ENCODE results near the gene HLA-DPA1. TPM values are rescaled to one million over a fixed set of nuclear protein-coding genes. Genes with fewer than 3 reads are reported as not detected.
A peak's percentile ranks its signal among the peaks of the same experiment; 100 is the strongest.

HLA-DPA1 gene
- 163 TPM for polyA plus RNA-seq
- long read RNA-seq, donor 1, full-length matches to known transcripts: 4 of 50 reads
- long read RNA-seq, donor 1, partial matches to known transcripts: 46 of 50 reads
- long read RNA-seq, donor 1, other reads (novel, unspliced or antisense): 0 of 50 reads
- long read RNA-seq, donor 2, full-length matches to known transcripts: 6 of 184 reads
- long read RNA-seq, donor 2, partial matches to known transcripts: 178 of 184 reads
- long read RNA-seq, donor 2, other reads (novel, unspliced or antisense): 0 of 184 reads
- long read RNA-seq, donor 3, full-length matches to known transcripts: 10 of 506 reads
- long read RNA-seq, donor 3, partial matches to known transcripts: 496 of 506 reads
- long read RNA-seq, donor 3, other reads (novel, unspliced or antisense): 0 of 506 reads
- long read RNA-seq, donor 4, partial matches to known transcripts: 14 of 14 reads
- long read RNA-seq, donor 4, other reads (novel, unspliced or antisense): 0 of 14 reads
- long read RNA-seq, donor 5, full-length matches to known transcripts: 1 of 180 reads
- long read RNA-seq, donor 5, partial matches to known transcripts: 170 of 180 reads
- long read RNA-seq, donor 5, other reads (novel, unspliced or antisense): 9 of 180 reads
- long read RNA-seq, donor 6, full-length matches to known transcripts: 8 of 216 reads
- long read RNA-seq, donor 6, partial matches to known transcripts: 208 of 216 reads
- long read RNA-seq, donor 6, other reads (novel, unspliced or antisense): 0 of 216 reads
- long read RNA-seq, donor 7, full-length matches to known transcripts: 4 of 82 reads
- long read RNA-seq, donor 7, partial matches to known transcripts: 78 of 82 reads
- long read RNA-seq, donor 7, other reads (novel, unspliced or antisense): 0 of 82 reads
- long read RNA-seq, donor 8, full-length matches to known transcripts: 9 of 449 reads
- long read RNA-seq, donor 8, partial matches to known transcripts: 425 of 449 reads
- long read RNA-seq, donor 8, other reads (novel, unspliced or antisense): 15 of 449 reads
- long read RNA-seq, donor 9, full-length matches to known transcripts: 4 of 436 reads
- long read RNA-seq, donor 9, partial matches to known transcripts: 349 of 436 reads
- long read RNA-seq, donor 9, other reads (novel, unspliced or antisense): 83 of 436 reads
- long read RNA-seq, donor 10, full-length matches to known transcripts: 7 of 217 reads
- long read RNA-seq, donor 10, partial matches to known transcripts: 210 of 217 reads
- long read RNA-seq, donor 10, other reads (novel, unspliced or antisense): 0 of 217 reads
- long read RNA-seq, donor 11, full-length matches to known transcripts: 5 of 171 reads
- long read RNA-seq, donor 11, partial matches to known transcripts: 166 of 171 reads
- long read RNA-seq, donor 11, other reads (novel, unspliced or antisense): 0 of 171 reads

- no peak for DNase-seq
- H3K36me3 ChIP-seq (ENCODE audit: control insufficient read depth, insufficient read depth, low read length): no peaks in the 10 kb centered on the region
- no peaks in the 10 kb centered on the region for H3K4me1 ChIP-seq (ENCODE audit: control insufficient read depth, insufficient read depth, low read length)
- H3K27ac ChIP-seq (ENCODE audit: low read length): peak within 1 kb of the TSS; percentile 32
- H3K9me3 ChIP-seq (ENCODE audit: control insufficient read depth, low read depth, low read length): no peaks in the 10 kb centered on the region
- H3K27me3 ChIP-seq (ENCODE audit: control insufficient read depth, insufficient read depth, low read length): peaks cover 31% of the 10 kb centered on the region
- H3K4me3 ChIP-seq (ENCODE audit: low read length): peak within 1 kb of the TSS; percentile 23
- WGBS (ENCODE audit: insufficient coverage, low lambda C conversion rate): no CpG with 5 or more reads among the region's 8 CpGs
Measured at GRCh38 chr6:33073431-33073871, at the start of gene HLA-DPA1. Gene HLA-DPA1, minus strand, starts transcription at chr6:33073649.

- Histone ChIP-seq H3K27me3 (ENCODE audit: control insufficient read depth, insufficient read depth, low read length) (peaks cover 23% of the 10 kb centered on the region), H3K4me3 (ENCODE audit: low read length) (no peak overlapping the region), H3K27ac (ENCODE audit: low read length) (no peak overlapping the region), H3K36me3 (ENCODE audit: control insufficient read depth, insufficient read depth, low read length) (no peaks in the 10 kb centered on the region), H3K4me1 (ENCODE audit: control insufficient read depth, insufficient read depth, low read length) (no peaks in the 10 kb centered on the region), H3K9me3 (ENCODE audit: control insufficient read depth, low read depth, low read length) (peaks cover 5% of the 10 kb centered on the region)
- no peak for DNase-seq
- WGBS (ENCODE audit: insufficient coverage, low lambda C conversion rate): no CpG with 5 or more reads among the region's 6 CpGs
Measured at GRCh38 chr6:33123181-33123580, 49.7 kb upstream of the HLA-DPA1 start.

DNA sequence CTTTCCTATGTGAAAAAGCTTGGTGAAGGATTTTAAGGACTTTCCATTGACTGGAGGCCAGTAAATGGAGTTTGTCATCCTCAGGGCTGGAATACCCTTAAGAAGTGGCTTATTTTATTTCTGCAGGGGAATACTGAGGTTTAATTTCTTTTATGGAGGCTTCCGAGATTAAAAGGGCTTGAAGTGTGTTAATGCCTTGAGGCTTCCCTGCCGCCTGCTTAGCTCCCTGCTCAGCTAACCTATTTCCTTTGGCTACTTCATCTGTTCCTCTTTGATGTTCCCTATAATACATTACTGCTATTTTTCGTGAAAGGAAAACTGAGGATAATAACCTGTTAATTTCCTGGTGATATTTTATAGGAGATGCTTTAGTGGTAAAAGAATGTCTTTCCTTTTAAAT, 46.6 kb upstream of the HLA-DPA1 start:
- DNase-seq: no peak
- H3K9me3 ChIP-seq (ENCODE audit: control insufficient read depth, low read depth, low read length): peaks cover 5% of the 10 kb centered on the region
- H3K27me3 ChIP-seq (ENCODE audit: control insufficient read depth, insufficient read depth, low read length): peaks cover 42% of the 10 kb centered on the region
- H3K27ac ChIP-seq (ENCODE audit: low read length): no peak overlapping the region
- no peaks in the 10 kb centered on the region for H3K36me3 ChIP-seq (ENCODE audit: control insufficient read depth, insufficient read depth, low read length)
- no peak overlapping the region for H3K4me3 ChIP-seq (ENCODE audit: low read length)
- H3K4me1 ChIP-seq (ENCODE audit: control insufficient read depth, insufficient read depth, low read length): no peaks in the 10 kb centered on the region
- 80% methylated on average over 1 of the region's 3 CpGs for WGBS (ENCODE audit: insufficient coverage, low lambda C conversion rate)

DNA sequence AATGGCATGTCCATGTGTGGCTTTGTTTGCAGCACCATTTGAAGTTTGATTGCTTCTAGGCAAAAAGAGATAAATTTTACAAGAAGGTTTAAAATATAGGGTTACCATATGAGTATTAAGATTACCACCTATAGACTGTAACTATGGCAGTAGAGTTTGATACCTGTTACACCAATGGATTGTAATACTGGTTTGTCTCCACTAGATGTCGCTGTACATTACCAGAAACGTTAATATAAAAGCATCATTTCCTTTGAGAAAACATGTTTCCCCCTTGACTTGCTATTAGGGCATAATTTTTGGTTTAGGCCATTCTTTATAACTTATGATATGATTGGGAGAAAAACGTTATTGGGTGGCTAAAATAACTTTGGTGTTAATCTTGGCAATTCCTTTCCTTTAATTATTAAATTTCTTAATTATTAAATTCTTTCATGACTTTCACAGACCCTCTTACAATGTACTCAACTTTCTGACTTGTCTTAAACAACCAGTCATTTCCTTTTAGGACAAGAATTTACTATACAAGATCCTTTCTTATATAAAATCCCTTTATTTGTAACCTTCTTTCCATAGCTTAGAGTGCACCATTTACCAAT, 45.2 kb upstream of the HLA-DPA1 start:
- no peaks in the 10 kb centered on the region for H3K4me1 ChIP-seq (ENCODE audit: control insufficient read depth, insufficient read depth, low read length)
- WGBS (ENCODE audit: insufficient coverage, low lambda C conversion rate): 0% methylated on average over 1 of the region's 3 CpGs
- no peak overlapping the region for H3K27ac ChIP-seq (ENCODE audit: low read length)
- H3K9me3 ChIP-seq (ENCODE audit: control insufficient read depth, low read depth, low read length): no peaks in the 10 kb centered on the region
- H3K27me3 ChIP-seq (ENCODE audit: control insufficient read depth, insufficient read depth, low read length): peaks cover 48% of the 10 kb centered on the region
- no peaks in the 10 kb centered on the region for H3K36me3 ChIP-seq (ENCODE audit: control insufficient read depth, insufficient read depth, low read length)
- peak in 1 of 2 donors; percentile 6 for DNase-seq
- H3K4me3 ChIP-seq (ENCODE audit: low read length): no peak overlapping the region

DNA sequence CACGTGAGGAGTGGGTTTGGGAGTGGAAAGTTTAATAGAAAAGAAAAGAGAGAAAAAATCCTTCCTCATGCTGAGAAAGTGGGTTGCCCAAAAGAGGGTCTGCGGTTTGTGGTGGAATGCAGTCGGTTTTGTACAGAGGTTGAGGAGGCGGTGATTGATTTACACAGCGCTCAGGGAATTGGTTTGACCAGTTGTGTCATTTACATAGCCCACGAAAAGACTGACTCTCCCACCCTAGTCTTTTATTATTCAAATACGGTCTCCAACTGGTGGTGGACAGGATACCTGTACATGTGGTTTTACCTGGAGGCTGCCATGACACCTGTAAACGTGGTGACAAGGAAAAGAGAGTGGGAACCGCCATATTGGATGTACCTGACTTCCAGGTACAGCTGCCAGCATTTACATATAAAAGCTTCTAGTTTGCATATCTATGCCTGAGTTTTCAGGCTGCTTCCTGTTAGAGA, 44.4 kb upstream of the HLA-DPA1 start:
- no peaks in the 10 kb centered on the region for H3K9me3 ChIP-seq (ENCODE audit: control insufficient read depth, low read depth, low read length)
- 75% methylated on average over 1 of the region's 9 CpGs for WGBS (ENCODE audit: insufficient coverage, low lambda C conversion rate)
- H3K4me1 ChIP-seq (ENCODE audit: control insufficient read depth, insufficient read depth, low read length): no peaks in the 10 kb centered on the region
- peaks cover 52% of the 10 kb centered on the region for H3K27me3 ChIP-seq (ENCODE audit: control insufficient read depth, insufficient read depth, low read length)
- no peak overlapping the region for H3K27ac ChIP-seq (ENCODE audit: low read length)
- no peak for DNase-seq
- no peaks in the 10 kb centered on the region for H3K36me3 ChIP-seq (ENCODE audit: control insufficient read depth, insufficient read depth, low read length)
- no peak overlapping the region for H3K4me3 ChIP-seq (ENCODE audit: low read length)

DNA sequence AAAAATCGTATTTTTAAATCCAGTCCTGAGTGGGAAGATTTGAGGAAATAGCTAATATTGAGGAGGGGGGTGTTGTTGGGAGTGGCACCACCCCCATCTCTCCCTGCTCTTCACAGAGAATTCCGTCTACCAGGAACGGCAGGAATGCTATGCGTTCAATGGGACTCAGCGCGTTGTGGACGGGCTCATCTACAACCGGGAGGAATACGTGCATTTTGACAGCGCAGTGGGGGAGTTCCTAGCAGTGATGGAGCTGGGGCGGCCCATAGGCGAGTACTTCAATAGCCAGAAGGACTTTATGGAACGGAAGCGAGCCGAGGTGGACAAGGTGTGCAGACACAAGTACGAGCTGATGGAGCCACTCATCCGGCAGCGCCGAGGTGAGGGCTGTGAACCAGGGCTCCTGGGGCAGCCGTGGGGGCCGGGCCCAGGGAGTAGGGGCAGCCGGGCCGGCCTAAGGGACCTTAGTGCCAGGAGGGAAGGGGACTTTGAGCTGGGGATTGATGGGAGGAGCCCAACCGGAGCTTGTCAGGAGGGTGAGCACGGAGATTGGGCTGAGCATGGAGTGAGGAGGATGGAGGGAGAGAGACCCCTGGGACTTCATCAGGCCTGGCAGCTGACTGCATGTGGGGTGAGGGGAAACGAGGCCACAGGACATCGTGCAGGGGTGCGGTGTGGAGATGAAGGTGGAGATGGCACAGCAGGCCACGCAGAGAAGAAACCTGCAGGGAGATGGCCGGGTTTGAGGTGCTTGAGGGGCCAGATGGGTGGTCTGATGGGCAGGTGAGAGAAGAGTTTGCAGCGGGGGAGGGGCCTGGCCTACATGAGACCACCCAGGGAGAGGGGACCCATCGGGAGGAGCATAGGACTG, 43.6 kb upstream of the HLA-DPA1 start:
- Histone ChIP-seq H3K9me3 (ENCODE audit: control insufficient read depth, low read depth, low read length) (no peaks in the 10 kb centered on the region), H3K27me3 (ENCODE audit: control insufficient read depth, insufficient read depth, low read length) (peaks cover 53% of the 10 kb centered on the region), H3K4me3 (ENCODE audit: low read length) (no peak overlapping the region), H3K4me1 (ENCODE audit: control insufficient read depth, insufficient read depth, low read length) (no peaks in the 10 kb centered on the region), H3K36me3 (ENCODE audit: control insufficient read depth, insufficient read depth, low read length) (no peaks in the 10 kb centered on the region), H3K27ac (ENCODE audit: low read length) (no peak overlapping the region)
- WGBS (ENCODE audit: insufficient coverage, low lambda C conversion rate): no CpG with 5 or more reads among the region's 32 CpGs
- peak in 1 of 2 donors; percentile 4 for DNase-seq

DNA sequence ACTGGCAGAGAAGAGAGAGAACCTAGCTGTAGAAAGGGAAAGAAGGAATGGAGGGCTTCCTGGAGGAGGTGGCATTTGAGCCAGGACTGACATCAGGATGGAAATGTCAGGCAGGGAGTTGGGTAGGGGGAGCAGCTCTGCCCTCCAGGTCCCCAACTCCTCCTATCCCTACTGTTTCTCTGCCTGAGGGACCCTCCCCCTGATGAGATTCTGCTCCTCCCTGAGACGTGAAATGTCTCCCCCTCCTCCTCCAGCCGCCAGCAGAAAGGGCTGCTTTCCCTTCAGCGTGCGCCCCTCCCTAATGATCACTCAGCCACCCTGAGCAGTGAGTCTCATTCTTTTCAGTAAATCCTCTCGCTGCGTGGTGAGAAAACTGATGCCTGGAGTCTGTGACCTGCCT, 43.0 kb upstream of the HLA-DPA1 start:
- no peak for DNase-seq
- Histone ChIP-seq H3K27me3 (ENCODE audit: control insufficient read depth, insufficient read depth, low read length) (peaks cover 54% of the 10 kb centered on the region), H3K27ac (ENCODE audit: low read length) (no peak overlapping the region), H3K9me3 (ENCODE audit: control insufficient read depth, low read depth, low read length) (no peaks in the 10 kb centered on the region), H3K4me3 (ENCODE audit: low read length) (no peak overlapping the region), H3K4me1 (ENCODE audit: control insufficient read depth, insufficient read depth, low read length) (no peaks in the 10 kb centered on the region), H3K36me3 (ENCODE audit: control insufficient read depth, insufficient read depth, low read length) (no peaks in the 10 kb centered on the region)
- WGBS (ENCODE audit: insufficient coverage, low lambda C conversion rate): no CpG with 5 or more reads among the region's 6 CpGs

DNA sequence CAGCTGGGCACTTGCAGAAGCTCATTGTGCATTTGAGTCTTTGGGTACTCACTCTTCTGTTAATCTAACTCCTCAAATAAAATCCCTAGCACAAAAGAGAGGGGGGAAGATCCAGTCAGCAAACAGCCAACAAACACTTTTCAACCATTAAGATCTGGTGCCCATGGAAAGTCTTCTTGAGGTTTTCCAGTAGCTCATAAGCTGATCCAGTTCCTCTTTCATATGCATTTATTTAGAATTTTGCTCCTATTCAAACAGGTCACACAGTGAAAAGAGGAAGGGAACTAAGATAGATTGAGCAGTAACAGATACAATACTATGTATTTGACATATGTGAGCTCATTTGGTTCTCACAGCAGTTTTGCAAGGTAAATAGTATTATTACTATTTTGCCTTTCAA, 41.0 kb upstream of the HLA-DPA1 start:
- H3K4me3 ChIP-seq (ENCODE audit: low read length): no peak overlapping the region
- H3K27ac ChIP-seq (ENCODE audit: low read length): no peak overlapping the region

DNA sequence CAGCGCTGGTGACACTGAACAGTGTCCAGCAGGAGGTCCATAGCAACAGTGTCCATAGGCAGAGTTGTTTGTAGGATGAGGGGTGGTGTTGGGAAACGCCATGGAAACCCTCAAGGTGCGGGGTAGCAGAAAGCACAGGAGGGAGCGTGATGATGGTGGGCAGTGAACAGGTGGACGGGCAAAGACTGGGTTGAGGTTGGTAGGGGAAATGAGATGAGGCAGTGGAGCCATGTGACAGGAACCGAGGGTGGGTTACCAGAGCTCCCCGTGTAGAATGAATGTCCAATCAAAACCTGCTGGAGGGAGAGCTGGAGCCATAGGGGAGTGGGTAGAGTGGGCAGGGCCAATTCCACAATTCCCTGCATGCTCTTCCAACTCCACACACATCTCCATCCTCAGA, 40.3 kb upstream of the HLA-DPA1 start:
- H3K4me1 ChIP-seq (ENCODE audit: control insufficient read depth, insufficient read depth, low read length): no peaks in the 10 kb centered on the region
- no CpG with 5 or more reads among the region's 7 CpGs for WGBS (ENCODE audit: insufficient coverage, low lambda C conversion rate)
- H3K27me3 ChIP-seq (ENCODE audit: control insufficient read depth, insufficient read depth, low read length): peaks cover 45% of the 10 kb centered on the region

More for the DNA sequence above, 41.0 kb upstream of the HLA-DPA1 start:
- H3K36me3 ChIP-seq (ENCODE audit: control insufficient read depth, insufficient read depth, low read length): no peaks in the 10 kb centered on the region
- no peaks in the 10 kb centered on the region for H3K4me1 ChIP-seq (ENCODE audit: control insufficient read depth, insufficient read depth, low read length)
- H3K9me3 ChIP-seq (ENCODE audit: control insufficient read depth, low read depth, low read length): no peaks in the 10 kb centered on the region
- H3K27me3 ChIP-seq (ENCODE audit: control insufficient read depth, insufficient read depth, low read length): peaks cover 45% of the 10 kb centered on the region
- no peak for DNase-seq

More for the DNA sequence above, 40.3 kb upstream of the HLA-DPA1 start:
- no peak overlapping the region for H3K4me3 ChIP-seq (ENCODE audit: low read length)
- no peak overlapping the region for H3K27ac ChIP-seq (ENCODE audit: low read length)
- no peaks in the 10 kb centered on the region for H3K36me3 ChIP-seq (ENCODE audit: control insufficient read depth, insufficient read depth, low read length)
- no peaks in the 10 kb centered on the region for H3K9me3 ChIP-seq (ENCODE audit: control insufficient read depth, low read depth, low read length)
- no peak for DNase-seq

Measured in large intestine (tissue), 12 donors.